Liver (tissue), 9 donors: ENCODE measurements around the gene SP110. TPM values are rescaled to one million over a fixed set of nuclear protein-coding genes. Genes with fewer than 3 reads are reported as not detected.

ENCODE experiments used
- DNase-seq: peaks from one replicate; pipeline ENCODE4 v3.0.0-alpha.2; 2017; ENCODE audit warnings: low spot score
- H3K27ac ChIP-seq, 2 donors: one replicate each; pipeline ENCODE4 v1.7.0; 2013; ENCODE audit warnings: inconsistent platforms in 2 of 2, low read length in 2 of 2, control low read depth in 1 of 2, low read depth in 1 of 2, mild to moderate bottlenecking in 1 of 2
- H3K27me3 ChIP-seq, 4 donors: one replicate each; pipeline versions ENCODE4 v1.6.1 to v1.7.0; 2013; ENCODE audit warnings: low read length in 3 of 4, inconsistent platforms in 1 of 4, mild to moderate bottlenecking in 1 of 4, moderate library complexity in 1 of 4; ENCODE audit not compliant: control insufficient read depth in 4 of 4, insufficient read depth in 4 of 4
- H3K36me3 ChIP-seq, 4 donors: one replicate each; pipeline versions ENCODE4 v1.6.1 to v1.7.0; 2013; ENCODE audit warnings: low read length in 3 of 4, mild to moderate bottlenecking in 3 of 4, low read depth in 1 of 4, moderate library complexity in 1 of 4; ENCODE audit not compliant: control insufficient read depth in 4 of 4, insufficient read depth in 3 of 4
- H3K4me1 ChIP-seq, 4 donors: one replicate each; pipeline versions ENCODE4 v1.6.1 to v1.7.0; 2013; ENCODE audit warnings: low read length in 3 of 4, mild to moderate bottlenecking in 3 of 4, moderate library complexity in 1 of 4; ENCODE audit not compliant: control insufficient read depth in 4 of 4, insufficient read depth in 4 of 4
- H3K4me3 ChIP-seq, 3 donors: one replicate each; pipeline versions ENCODE4 v1.6.1 to v1.7.0; 2013; ENCODE audit warnings: low read length in 3 of 3, control low read depth in 1 of 3, low read depth in 1 of 3, mild to moderate bottlenecking in 1 of 3
- H3K9ac ChIP-seq, 2 donors: one replicate each; pipeline ENCODE4 v1.7.0; 2013; ENCODE audit warnings: low read length in 2 of 2, mild to moderate bottlenecking in 2 of 2, moderate library complexity in 2 of 2, control low read depth in 1 of 2, low read depth in 1 of 2
- H3K9me3 ChIP-seq, 4 donors: one replicate each; pipeline versions ENCODE4 v1.6.1 to v1.7.0; 2013; ENCODE audit warnings: low read length in 3 of 4; ENCODE audit not compliant: control insufficient read depth in 4 of 4
- EGR1 ChIP-seq, 2 donors: IDR thresholded peaks; 2 replicates each; pipeline ENCODE4 v1.6.1; 2016 to 2018; ENCODE audit warnings: antibody characterized with exemption in 2 of 2, low read depth in 2 of 2
- HNF4G ChIP-seq: IDR thresholded peaks from 2 replicates; pipeline ENCODE4 v1.6.1; 2016; ENCODE audit warnings: antibody characterized with exemption
- RAD21 ChIP-seq, 2 donors: IDR thresholded peaks; 2 replicates each; pipeline ENCODE4 v1.6.1; 2016; ENCODE audit warnings: antibody characterized with exemption in 2 of 2, mild to moderate bottlenecking in 2 of 2
- RXRA ChIP-seq, 2 donors: IDR thresholded peaks; 2 replicates each; pipeline ENCODE4 v1.6.1; 2017 to 2018; ENCODE audit warnings: antibody characterized with exemption in 2 of 2, mild to moderate bottlenecking in 1 of 2
- SP1 ChIP-seq: IDR thresholded peaks from 2 replicates; pipeline ENCODE4 v1.6.1; 2018; ENCODE audit warnings: antibody characterized with exemption, mild to moderate bottlenecking
- TAF1 ChIP-seq: conservative IDR thresholded peaks from 2 replicates; pipeline ENCODE4 v1.6.1; 2016; ENCODE audit warnings: antibody characterized with exemption, mild to moderate bottlenecking
- YY1 ChIP-seq: IDR thresholded peaks from 2 replicates; pipeline ENCODE4 v1.6.1; 2016; ENCODE audit warnings: antibody characterized with exemption, mild to moderate bottlenecking
- WGBS: extraction: QIAGEN DNeasy Blood & Tissue Kit; methylation state at CpG from one replicate; pipeline ENCODE4 v1.1.7; 2013; 5-methylcytosine and 5-hydroxymethylcytosine counted together
- polyA plus RNA-seq, 2 donors: library from polyadenylated mRNA; stranded (reverse) in 1 of 2; unstranded in 1 of 2; fragments of 200-250 nt in 1 of 2; fragments of >200 nt in 1 of 2; fragmentation: Nextera tagmentation in 1 of 2; extraction: Ambion mirVana in 1 of 2; gene quantifications; one replicate each; pipeline versions ENCODE4 v1.2.1 to v1.2.3, GENCODE V29; 2013 to 2015
- total RNA-seq, 2 donors: library from RNA; depleted of rRNA; stranded (reverse); fragments of >200 nt; gene quantifications; one replicate each; pipeline ENCODE4 v1.2.3, GENCODE V29; 2014
- TF ChIP-seq, protein P1 (sequence below): IDR thresholded peaks from 2 replicates; pipeline ENCODE4 v1.6.1; 2016; ENCODE audit warnings: antibody characterized with exemption, mild to moderate bottlenecking
- TF ChIP-seq, protein P2 (sequence below): IDR thresholded peaks from 2 replicates; pipeline ENCODE4 v1.6.1; 2016; ENCODE audit warnings: antibody characterized with exemption
- TF ChIP-seq, protein P3 (sequence below): IDR thresholded peaks from 2 replicates; pipeline ENCODE4 v1.6.1; 2016; ENCODE audit warnings: antibody characterized with exemption
- TF ChIP-seq, protein P4 (sequence below): fragments of 150-350 bp; IDR thresholded peaks from 2 replicates; pipeline ENCODE4 v1.5.1; 2017; ENCODE audit warnings: improper control_type of control experiment, low read depth, low read length; ENCODE audit not compliant: missing input control
- donor health status: healthy.
- donor health status: healthy.
- donor health status: healthy.
- donor health status: healthy.
- donor health status: healthy.

The SP110 gene
- total and polyA plus RNA-seq, 4 donors: 5.3 to 15.4 (median 8.2) TPM

DNA sequence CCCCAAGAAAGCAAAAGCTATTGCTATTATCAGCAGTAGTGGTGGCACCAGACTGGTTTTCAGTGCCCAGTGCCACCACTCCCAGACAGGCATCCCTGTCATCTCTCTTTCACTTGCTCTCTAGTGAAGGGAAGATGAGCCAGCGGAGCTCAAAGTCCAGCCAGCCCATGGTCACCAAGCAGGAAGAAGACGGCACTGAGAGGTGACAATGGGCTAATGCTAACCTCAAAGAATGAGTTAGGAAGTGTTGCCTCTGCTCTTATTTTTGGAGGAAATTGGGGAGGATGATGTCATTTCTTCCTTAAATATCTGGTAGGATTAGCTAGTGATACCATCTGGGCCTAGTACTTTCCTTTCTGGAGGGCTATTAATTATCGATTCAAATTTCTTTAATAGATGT, 7.4 kb upstream of the SP110 start (continued):
- TF ChIP-seq, protein P1, sequence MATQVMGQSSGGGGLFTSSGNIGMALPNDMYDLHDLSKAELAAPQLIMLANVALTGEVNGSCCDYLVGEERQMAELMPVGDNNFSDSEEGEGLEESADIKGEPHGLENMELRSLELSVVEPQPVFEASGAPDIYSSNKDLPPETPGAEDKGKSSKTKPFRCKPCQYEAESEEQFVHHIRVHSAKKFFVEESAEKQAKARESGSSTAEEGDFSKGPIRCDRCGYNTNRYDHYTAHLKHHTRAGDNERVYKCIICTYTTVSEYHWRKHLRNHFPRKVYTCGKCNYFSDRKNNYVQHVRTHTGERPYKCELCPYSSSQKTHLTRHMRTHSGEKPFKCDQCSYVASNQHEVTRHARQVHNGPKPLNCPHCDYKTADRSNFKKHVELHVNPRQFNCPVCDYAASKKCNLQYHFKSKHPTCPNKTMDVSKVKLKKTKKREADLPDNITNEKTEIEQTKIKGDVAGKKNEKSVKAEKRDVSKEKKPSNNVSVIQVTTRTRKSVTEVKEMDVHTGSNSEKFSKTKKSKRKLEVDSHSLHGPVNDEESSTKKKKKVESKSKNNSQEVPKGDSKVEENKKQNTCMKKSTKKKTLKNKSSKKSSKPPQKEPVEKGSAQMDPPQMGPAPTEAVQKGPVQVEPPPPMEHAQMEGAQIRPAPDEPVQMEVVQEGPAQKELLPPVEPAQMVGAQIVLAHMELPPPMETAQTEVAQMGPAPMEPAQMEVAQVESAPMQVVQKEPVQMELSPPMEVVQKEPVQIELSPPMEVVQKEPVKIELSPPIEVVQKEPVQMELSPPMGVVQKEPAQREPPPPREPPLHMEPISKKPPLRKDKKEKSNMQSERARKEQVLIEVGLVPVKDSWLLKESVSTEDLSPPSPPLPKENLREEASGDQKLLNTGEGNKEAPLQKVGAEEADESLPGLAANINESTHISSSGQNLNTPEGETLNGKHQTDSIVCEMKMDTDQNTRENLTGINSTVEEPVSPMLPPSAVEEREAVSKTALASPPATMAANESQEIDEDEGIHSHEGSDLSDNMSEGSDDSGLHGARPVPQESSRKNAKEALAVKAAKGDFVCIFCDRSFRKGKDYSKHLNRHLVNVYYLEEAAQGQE: no peak
- TF ChIP-seq, protein P2, sequence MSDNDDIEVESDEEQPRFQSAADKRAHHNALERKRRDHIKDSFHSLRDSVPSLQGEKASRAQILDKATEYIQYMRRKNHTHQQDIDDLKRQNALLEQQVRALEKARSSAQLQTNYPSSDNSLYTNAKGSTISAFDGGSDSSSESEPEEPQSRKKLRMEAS: no peak
- TF ChIP-seq, protein P3, sequence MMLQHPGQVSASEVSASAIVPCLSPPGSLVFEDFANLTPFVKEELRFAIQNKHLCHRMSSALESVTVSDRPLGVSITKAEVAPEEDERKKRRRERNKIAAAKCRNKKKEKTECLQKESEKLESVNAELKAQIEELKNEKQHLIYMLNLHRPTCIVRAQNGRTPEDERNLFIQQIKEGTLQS: no peak
- TF ChIP-seq, protein P4, sequence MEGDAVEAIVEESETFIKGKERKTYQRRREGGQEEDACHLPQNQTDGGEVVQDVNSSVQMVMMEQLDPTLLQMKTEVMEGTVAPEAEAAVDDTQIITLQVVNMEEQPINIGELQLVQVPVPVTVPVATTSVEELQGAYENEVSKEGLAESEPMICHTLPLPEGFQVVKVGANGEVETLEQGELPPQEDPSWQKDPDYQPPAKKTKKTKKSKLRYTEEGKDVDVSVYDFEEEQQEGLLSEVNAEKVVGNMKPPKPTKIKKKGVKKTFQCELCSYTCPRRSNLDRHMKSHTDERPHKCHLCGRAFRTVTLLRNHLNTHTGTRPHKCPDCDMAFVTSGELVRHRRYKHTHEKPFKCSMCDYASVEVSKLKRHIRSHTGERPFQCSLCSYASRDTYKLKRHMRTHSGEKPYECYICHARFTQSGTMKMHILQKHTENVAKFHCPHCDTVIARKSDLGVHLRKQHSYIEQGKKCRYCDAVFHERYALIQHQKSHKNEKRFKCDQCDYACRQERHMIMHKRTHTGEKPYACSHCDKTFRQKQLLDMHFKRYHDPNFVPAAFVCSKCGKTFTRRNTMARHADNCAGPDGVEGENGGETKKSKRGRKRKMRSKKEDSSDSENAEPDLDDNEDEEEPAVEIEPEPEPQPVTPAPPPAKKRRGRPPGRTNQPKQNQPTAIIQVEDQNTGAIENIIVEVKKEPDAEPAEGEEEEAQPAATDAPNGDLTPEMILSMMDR: no peak

DNA sequence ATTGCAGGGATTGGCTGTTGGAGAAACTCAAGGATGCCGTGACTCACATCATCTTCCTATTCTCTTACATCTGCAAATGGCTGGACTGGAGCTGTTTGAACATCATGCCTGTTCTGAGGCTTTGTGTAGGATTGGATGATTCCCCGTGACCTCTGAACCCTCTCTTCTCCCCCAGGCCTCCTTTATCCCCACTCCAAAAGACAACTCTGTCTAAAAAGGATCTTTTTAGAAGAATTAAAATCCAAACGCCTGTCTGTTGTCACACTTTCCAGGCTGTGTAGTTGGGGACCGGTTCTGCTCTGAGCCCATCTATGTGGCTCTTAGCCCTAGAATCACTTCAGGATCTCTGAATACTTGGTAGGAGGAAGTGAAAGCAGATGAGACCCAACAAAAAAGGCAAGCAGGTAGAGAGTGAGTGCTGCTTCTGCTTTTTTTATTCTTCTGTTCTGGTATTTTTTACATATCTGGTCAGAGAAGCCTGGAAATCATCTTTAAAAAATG, 6.3 kb upstream of the SP110 start:
- 79% methylated on average over 4 of the region's 4 CpGs for WGBS
- Histone ChIP-seq H3K4me1 (no peaks in the 10 kb centered on the region), H3K9ac (peak overlapping the region; percentile 28 to 43), H3K27me3 (no peaks in the 10 kb centered on the region), H3K36me3 (no peaks in the 10 kb centered on the region), H3K4me3 (no peak overlapping the region), H3K9me3 (peaks cover 0 to 2% (median 0%) of the 10 kb centered on the region in 4 donors), H3K27ac (peak overlapping the region; percentile 47 to 51)
- no peak for TF ChIP-seq YY1
- TF ChIP-seq, protein P1: no peak
- no peak for DNase-seq

DNA sequence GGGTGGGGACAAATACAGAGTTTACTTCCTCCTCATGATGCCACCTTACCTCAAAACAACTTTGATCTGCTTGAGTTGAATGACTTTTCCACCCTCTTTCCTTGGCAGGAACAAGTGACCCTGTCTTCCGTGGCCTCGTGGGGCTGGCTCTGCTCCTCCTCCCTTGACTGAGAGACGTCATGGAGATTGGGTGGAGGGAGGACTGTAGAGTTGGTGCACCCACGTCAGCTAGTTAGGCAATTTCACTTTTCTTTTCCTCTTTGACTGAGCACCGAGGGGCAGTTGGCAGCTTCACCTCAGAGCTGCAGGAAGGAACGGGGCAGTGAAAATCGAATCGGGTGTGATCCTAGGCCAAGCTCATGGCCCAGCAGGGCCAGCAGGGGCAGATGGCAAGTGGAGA, 5.7 kb upstream of the SP110 start, which contains the start of gene SP140:
Gene SP140, plus strand, starts transcription at position 251 of the 400 bp plus-strand sequence. Its CDS starts 109 bp downstream, at position 360.
- TF ChIP-seq RAD21 (IDR thresholded peaks at IDR 0.05): no peak
- no peak for TF ChIP-seq TAF1
- no peak for TF ChIP-seq RXRA (IDR thresholded peaks at IDR 0.05)
- TF ChIP-seq SP1: no peak
- no peak for TF ChIP-seq HNF4G
- TF ChIP-seq EGR1 (IDR thresholded peaks at IDR 0.05; ENCODE audit: low read depth in 2 of 2): no peak
- no peak within 1 kb of the TSS for H3K4me3 ChIP-seq
- peak within 1 kb of the TSS; percentile 28 to 43 for H3K9ac ChIP-seq
- 70% methylated on average over 8 of the region's 8 CpGs for WGBS
- no peak for DNase-seq
- H3K9me3 ChIP-seq: peaks cover 0 to 2% (median 0%) of the 10 kb centered on the region in 4 donors
- H3K27me3 ChIP-seq: no peaks in the 10 kb centered on the region
- H3K4me1 ChIP-seq: peaks cover 0 to under 1% (median under 1%) of the 10 kb centered on the region in 4 donors
- H3K27ac ChIP-seq: peak within 1 kb of the TSS; percentile 47 to 51
- no peaks in the 10 kb centered on the region for H3K36me3 ChIP-seq
